ENCODE data around the gene WWOX.

Gene WWOX

DNA sequence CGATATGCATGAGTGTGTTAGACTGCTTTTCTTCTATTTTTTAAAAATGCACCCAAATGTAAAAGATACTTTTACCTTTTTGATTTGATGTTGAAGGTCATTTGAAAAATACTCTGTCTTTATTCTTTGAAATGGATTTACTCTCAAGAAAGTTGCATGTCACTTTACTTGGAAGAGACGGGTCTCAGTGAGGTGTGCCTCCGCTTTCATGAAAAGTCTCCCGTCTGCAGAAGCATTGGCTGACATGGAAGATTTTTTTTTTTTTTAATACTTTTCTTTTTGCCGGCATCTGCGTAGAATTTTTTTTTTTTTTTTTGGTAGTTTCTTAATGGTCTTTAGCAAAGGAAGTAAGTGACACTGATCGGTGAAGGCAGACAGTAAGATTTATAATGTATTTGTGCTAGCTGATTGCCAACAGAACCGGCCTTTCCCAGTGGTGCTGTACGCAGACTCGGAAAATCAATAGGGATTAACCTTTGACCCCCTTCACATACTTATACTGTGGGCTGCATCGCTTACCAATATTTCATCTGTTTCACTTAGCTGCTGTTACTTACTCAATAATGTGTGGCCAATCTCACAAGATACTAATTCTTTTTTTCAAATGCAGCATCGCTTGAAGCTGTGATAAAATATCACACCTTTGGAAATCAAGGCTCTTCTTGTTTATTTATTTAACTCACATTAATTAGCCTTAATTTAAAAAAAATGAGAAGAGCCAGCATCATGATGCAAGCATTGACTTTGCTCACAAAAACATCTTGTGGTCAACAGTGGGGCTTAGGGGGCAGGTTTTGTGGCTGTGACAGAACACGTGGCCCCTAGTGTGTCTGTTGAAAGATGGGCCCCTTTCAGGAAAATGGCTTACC is 383.9 kb downstream of the WWOX start:
- peak; percentile 2 for DNase-seq

GRCh38 chr16:78484509-78485058 is 385.1 kb downstream of the WWOX start:
- DNase-seq, result no peak

- no peak for DNase-seq
These were observed 385.9 kb downstream of the WWOX start for GRCh38 chr16:78485188-78485916.

GRCh38 chr16:78485917-78486257 is 386.4 kb downstream of the WWOX start:
- DNase-seq, result no peak

- DNase-seq, result no peak
These were observed 388.0 kb downstream of the WWOX start for GRCh38 chr16:78487471-78487870.

GRCh38 chr16:78489072-78489471 is 389.6 kb downstream of the WWOX start:
- no peak for DNase-seq

DNA sequence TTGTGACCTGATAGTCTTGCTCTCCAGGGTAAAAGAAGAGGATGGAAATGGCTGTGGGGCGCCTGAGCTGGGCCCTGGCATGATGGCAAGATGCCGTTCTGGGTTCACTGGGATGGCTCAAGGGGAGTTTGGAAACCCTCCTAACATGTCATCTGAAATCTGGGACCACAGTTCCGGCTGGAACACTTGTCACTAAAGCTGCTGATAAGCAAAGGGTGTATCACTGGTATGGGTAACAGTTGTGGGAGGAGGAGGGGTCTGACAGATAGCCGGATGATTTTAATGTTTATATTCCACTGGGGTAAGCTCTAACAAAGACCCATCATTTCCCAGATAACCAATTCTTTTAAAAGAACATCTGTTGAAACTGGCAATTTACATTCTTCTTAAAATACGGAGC is 390.2 kb downstream of the WWOX start:
- no peak for DNase-seq

DNA sequence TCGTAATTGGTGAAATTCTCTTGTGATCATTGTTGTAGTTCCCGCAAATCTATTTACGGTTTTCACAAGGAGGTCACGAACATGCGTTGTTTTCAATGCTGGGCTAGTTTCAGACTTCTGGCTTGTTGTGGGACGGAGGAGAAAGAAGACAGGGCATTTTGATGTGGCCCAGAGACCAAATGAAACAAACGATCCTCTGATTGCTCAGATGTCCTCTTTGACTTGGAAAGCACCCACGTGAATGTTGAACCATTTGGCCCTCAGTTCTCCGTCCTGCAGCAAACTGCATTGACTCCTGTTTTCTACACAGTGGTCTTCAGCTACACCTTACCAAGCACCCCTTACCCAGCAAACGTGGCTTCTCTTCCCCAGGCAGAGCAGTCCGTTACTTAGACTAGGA is 391.0 kb downstream of the WWOX start:
- DNase-seq, result no peak

- no peak for DNase-seq
These were observed 391.4 kb downstream of the WWOX start for GRCh38 chr16:78490847-78491246.

GRCh38 chr16:78493573-78493972 is 394.1 kb downstream of the WWOX start:
- DNase-seq, result no peak

DNA sequence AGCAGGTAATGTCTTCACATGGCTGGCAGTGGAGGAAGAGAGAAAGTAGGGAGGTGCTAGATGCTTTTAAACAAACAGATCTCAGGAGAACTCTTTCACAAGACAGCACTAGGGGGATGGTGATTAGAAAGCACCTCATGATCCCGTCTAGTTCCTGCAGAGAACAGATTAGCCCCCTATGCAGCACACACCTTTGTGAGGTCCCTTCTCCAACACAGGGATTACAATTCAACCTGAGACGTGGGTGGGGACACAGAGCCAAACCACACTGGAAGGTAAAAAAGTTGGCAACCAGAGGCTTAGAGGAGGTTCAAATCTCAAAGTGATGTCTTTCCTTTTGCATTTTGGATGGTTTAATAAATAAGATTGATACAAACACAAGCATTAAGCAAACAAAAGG is 394.7 kb downstream of the WWOX start:
- no peak for DNase-seq

DNA sequence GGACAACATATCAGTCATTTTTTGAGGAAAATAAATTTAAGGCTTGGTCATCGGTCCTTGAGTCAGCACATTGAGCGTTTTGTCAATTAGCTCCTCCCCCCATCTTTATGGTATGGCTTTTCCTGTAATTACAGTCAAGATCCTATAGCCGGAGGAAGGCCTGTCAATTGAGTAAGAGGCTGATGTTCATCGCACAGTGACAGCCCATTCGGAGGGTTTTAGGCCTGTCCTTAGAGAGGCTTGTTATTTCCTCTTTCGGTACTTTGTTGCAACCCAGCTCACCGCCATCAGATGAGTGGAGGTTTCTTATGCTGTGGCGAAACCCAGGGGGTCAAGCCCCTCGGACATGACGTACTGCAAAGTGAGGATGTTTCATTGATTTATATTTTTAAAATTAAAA is 395.2 kb downstream of the WWOX start:
- no peak for DNase-seq

DNA sequence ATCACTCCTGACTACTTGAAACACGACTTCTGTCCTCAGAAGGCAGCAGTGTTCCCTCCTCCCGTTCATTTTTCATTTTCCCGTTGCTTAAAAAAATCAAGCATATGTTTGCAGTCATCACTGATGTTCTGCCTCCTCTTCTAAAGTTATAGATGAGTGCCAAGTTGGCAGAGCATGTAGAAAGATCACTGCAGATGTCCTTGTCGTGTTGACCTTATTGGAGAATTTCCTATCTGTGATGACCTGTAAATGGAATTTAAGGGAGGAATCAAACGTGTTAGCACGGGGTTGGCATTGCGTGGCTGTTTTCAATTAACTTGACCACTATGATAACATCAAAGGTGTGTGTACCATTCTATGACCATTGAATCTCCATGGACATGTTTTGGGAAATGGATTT is 396.7 kb downstream of the WWOX start:
- no peak for DNase-seq

DNA sequence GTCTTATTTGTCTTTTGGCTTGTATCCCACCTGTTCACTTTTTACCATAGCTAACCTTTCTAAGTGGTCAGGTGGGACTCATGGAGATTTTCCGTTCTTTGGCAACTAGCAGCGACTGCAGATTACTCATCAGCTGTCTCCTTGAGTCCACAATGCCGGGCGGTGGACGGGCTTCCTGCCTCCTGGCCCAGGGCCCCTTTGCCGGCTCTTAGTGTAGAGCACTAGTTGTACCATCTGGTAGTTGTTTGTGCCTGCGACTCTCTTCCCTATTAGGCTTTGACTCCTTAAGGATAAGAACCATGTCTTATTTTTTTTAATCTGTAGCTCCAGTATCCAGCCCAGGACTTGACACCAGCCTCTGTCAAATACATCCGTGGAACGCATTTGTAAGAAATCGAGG is 399.9 kb downstream of the WWOX start:
- no peak for DNase-seq

GRCh38 chr16:78500659-78501270 is 401.3 kb downstream of the WWOX start:
- no peak for DNase-seq

DNA sequence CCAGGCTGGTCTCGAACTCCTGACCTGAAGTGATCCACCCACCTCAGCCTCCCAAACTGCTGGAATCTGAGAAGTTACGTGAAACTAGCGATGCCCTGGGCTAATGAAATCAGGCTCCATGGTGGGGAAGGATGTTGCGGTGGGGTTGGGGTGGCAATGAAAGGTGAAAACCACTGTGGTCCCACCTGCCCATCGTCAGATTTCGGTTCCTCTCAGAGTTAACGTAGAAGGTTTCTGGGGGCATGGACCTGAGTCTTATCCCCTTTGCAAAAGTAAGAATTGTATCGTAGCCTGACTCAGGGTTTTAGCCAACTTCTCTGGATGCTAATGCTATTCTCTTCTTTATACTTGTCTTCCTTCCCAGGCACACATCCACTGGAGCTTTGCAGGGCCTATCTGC is 402.3 kb downstream of the WWOX start:
- no peak for DNase-seq

GRCh38 chr16:78502812-78503350 is 403.4 kb downstream of the WWOX start:
- no peak for DNase-seq

DNA sequence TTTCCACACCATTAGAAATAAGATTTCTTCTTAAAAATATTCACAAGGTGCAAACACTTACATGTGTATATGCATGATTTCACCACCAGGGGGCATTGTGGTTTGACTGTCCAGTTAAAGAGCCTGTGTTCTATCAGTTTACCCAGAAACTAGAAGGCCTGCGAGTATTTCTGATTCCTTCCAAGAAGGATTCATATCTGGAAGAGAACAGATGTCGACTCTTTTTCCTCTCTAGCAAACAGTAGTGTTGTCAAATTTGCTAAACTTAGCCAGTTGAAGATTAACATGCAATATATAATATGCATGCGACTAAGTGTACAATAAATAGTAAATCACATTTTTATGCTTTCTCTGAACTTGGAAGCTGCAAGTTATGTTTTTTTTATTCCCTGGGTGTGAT is 404.1 kb downstream of the WWOX start:
- no peak for DNase-seq

GRCh38 chr16:78504401-78504851 is 405.0 kb downstream of the WWOX start:
- DNase-seq, result no peak

DNA sequence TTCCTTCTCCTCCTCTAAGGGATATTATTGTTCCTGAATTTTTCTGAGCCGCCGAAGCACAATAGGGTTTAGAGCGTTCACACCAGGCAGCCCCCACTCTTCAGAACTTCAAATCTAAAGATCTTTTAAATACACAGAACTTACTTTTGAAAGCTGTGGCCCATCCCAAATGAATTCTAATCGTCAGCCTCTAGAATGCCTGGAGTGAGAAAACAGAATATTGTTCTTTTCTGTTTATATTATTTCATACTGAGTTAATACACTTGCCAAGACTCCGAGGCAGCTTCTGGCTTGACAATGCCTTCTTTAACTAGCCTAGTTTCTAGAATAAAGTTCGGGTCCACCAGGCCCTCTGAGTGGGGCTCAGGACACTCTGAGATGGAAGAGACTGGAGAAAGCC is 405.6 kb downstream of the WWOX start:
- DNase-seq, result no peak

DNA sequence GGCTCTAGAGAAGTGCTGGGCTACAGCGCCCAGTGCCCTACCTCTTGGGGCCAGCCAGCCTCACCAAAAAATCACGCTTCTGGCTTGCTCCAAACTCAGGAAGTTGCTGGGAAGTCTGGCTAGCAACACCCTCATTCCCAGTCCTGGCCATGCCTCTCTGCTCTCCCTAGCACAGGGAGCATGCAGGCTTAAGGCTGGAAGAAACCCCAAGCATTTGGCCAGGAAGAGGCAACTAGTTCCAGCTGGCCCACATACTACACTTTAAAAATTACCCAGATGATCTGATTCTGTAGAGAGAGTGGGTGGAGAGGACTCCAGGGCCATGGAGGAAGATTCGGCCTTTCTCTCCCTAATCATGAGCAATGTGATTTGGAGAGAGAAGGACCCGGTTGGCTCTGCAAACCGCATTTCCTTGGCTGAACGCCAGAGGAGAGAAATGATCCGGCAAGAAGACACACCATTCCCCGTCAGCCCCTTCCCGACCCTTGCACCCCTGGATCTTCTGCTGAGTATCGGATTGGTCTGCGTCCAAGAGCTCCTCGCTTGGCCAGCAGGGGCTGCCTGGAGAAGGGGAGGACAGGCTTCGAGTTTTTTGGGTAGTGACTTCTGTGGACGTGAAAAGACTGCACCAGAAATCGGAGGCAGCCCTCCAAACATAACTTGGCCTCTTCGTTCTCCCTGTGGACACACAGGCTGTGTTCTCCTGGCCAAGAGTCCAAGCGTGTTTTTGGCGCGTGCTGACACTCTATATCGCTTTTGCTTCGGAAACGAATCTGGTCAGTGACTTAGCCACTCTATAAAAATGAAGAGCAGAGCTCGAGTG is 406.3 kb downstream of the WWOX start:
- no peak for DNase-seq

Measured in NK-92 treated with Interleukin-12 subunit alpha and Interleukin-12 subunit beta, amount 100 ng/mL, for 24 hours (cell line).